Measurements from ENCODE around the gene TGFBR2.
"Not testable (repeated sequence)": the region's sequence is repeated elsewhere in the genome, so short reads cannot be mapped to it uniquely, and the experiment has no call there.

The TGFBR2 gene

GRCh38 chr3:30617653-30618052 is 11.3 kb downstream of the TGFBR2 start:
- no peak for DNase-seq (ENCODE audit: extremely low read depth in 1 of 2, low read depth in 1 of 2)

GRCh38 chr3:30618526-30618925 is 12.1 kb downstream of the TGFBR2 start:
- no peak for DNase-seq (ENCODE audit: extremely low read depth in 1 of 2, low read depth in 1 of 2)

GRCh38 chr3:30619318-30619717 is 12.9 kb downstream of the TGFBR2 start:
- no peak for DNase-seq (ENCODE audit: extremely low read depth in 1 of 2, low read depth in 1 of 2)

GRCh38 chr3:30620402-30621360 is 14.3 kb downstream of the TGFBR2 start:
- no peak for DNase-seq (ENCODE audit: extremely low read depth in 1 of 2, low read depth in 1 of 2)

- DNase-seq (ENCODE audit: extremely low read depth in 1 of 2, low read depth in 1 of 2), result no peak
Measured at GRCh38 chr3:30621576-30621975, 15.2 kb downstream of the TGFBR2 start.

GRCh38 chr3:30622047-30622545 is 15.7 kb downstream of the TGFBR2 start:
- DNase-seq (ENCODE audit: extremely low read depth in 1 of 2, low read depth in 1 of 2), result no peak

GRCh38 chr3:30622790-30623189 is 16.4 kb downstream of the TGFBR2 start:
- DNase-seq (ENCODE audit: extremely low read depth in 1 of 2, low read depth in 1 of 2), result no peak

GRCh38 chr3:30623351-30623750 is 16.9 kb downstream of the TGFBR2 start:
- DNase-seq (ENCODE audit: extremely low read depth in 1 of 2, low read depth in 1 of 2), result no peak

- not testable (repeated sequence) for DNase-seq (ENCODE audit: extremely low read depth in 1 of 2, low read depth in 1 of 2)
Measured at GRCh38 chr3:30624480-30624879, 18.1 kb downstream of the TGFBR2 start.

- no peak for DNase-seq (ENCODE audit: extremely low read depth in 1 of 2, low read depth in 1 of 2)
Measured at GRCh38 chr3:30625541-30626438, 19.4 kb downstream of the TGFBR2 start.

- no peak for DNase-seq (ENCODE audit: extremely low read depth in 1 of 2, low read depth in 1 of 2)
Measured at GRCh38 chr3:30626443-30627180, 20.2 kb downstream of the TGFBR2 start.

- DNase-seq (ENCODE audit: extremely low read depth in 1 of 2, low read depth in 1 of 2), result no peak
Measured at GRCh38 chr3:30628205-30628900, 22.0 kb downstream of the TGFBR2 start.

- no peak for DNase-seq (ENCODE audit: extremely low read depth in 1 of 2, low read depth in 1 of 2)
Measured at GRCh38 chr3:30628901-30629590, 22.6 kb downstream of the TGFBR2 start.

GRCh38 chr3:30629746-30630145 is 23.3 kb downstream of the TGFBR2 start:
- DNase-seq (ENCODE audit: extremely low read depth in 1 of 2, low read depth in 1 of 2), result no peak

GRCh38 chr3:30630238-30631030 is 24.0 kb downstream of the TGFBR2 start:
- no peak for DNase-seq (ENCODE audit: extremely low read depth in 1 of 2, low read depth in 1 of 2)

GRCh38 chr3:30631243-30631904 is 25.0 kb downstream of the TGFBR2 start:
- DNase-seq (ENCODE audit: extremely low read depth in 1 of 2, low read depth in 1 of 2), result no peak

GRCh38 chr3:30632065-30632464 is 25.7 kb downstream of the TGFBR2 start:
- DNase-seq (ENCODE audit: extremely low read depth in 1 of 2, low read depth in 1 of 2), result no peak

- no peak for DNase-seq (ENCODE audit: extremely low read depth in 1 of 2, low read depth in 1 of 2)
Measured at GRCh38 chr3:30632521-30632920, 26.1 kb downstream of the TGFBR2 start.

All from activated CD8-positive, alpha-beta memory T cell treated with anti-CD3 and anti-CD28 coated beads for 1 hour (primary cell).